CD14-positive monocyte (primary cell): ENCODE data around the gene PYROXD2. TPM values are rescaled to one million over a fixed set of nuclear protein-coding genes. Genes with fewer than 3 reads are reported as not detected.
A peak's percentile ranks its signal among the peaks of the same experiment; 100 is the strongest.

Experiments
- DNase-seq, 3 donors: peaks; one replicate each; pipeline ENCODE4 v3.0.0-alpha.2; 2011 to 2022
- H2AFZ ChIP-seq: 2 replicates; pipeline ENCODE4 v1.6.0; 2012; ENCODE audit warnings: mild to moderate bottlenecking, low read depth, low read length, inconsistent platforms; ENCODE audit not compliant: insufficient read depth, poor library complexity, severe bottlenecking
- H3K27ac ChIP-seq, 2 donors: 1 replicate in 1 of 2; 2 replicates in 1 of 2; pipeline ENCODE4 v1.5.1; 2012 to 2013; ENCODE audit warnings: low read length in 2 of 2, control low read depth in 1 of 2, inconsistent platforms in 1 of 2, low read depth in 1 of 2, mild to moderate bottlenecking in 1 of 2
- H3K27me3 ChIP-seq, 2 donors: one replicate each; pipeline versions ENCODE4 v1.6.0 to v1.6.1; 2011 to 2013; ENCODE audit warnings: low read length in 2 of 2; ENCODE audit not compliant: control insufficient read depth in 2 of 2, insufficient read depth in 2 of 2
- H3K36me3 ChIP-seq, 2 donors: replicated peaks in 1 of 2; 1 replicate in 1 of 2; 2 replicates in 1 of 2; pipeline versions ENCODE4 v1.5.1 to v1.6.1; 2012 to 2013; ENCODE audit warnings: low read length in 2 of 2, control low read depth in 1 of 2, inconsistent platforms in 1 of 2, mild to moderate bottlenecking in 1 of 2; ENCODE audit not compliant: insufficient read depth in 2 of 2, control insufficient read depth in 1 of 2
- H3K4me1 ChIP-seq, 2 donors: 1 replicate in 1 of 2; 2 replicates in 1 of 2; pipeline versions ENCODE4 v1.5.1 to v1.6.1; 2012 to 2013; ENCODE audit warnings: low read length in 2 of 2, control low read depth in 1 of 2, inconsistent platforms in 1 of 2, mild to moderate bottlenecking in 1 of 2, moderate library complexity in 1 of 2; ENCODE audit not compliant: insufficient read depth in 2 of 2, control insufficient read depth in 1 of 2
- H3K4me2 ChIP-seq: replicated peaks from 2 replicates; pipeline ENCODE3; 2012; ENCODE audit warnings: low read length, moderate library complexity, mild to moderate bottlenecking; ENCODE audit not compliant: poor library complexity, severe bottlenecking; ENCODE audit errors: extremely low read depth
- H3K4me3 ChIP-seq, 3 experiments: fragments of 200-600 bp in 1 of 3; sonication (generic) in 1 of 3; replicated peaks in 1 of 3; 1 replicate in 2 of 3; 2 replicates in 1 of 3; pipeline ENCODE4 v1.5.1; 2011 to 2013; ENCODE audit warnings: low read length in 3 of 3, mild to moderate bottlenecking in 3 of 3, control low read depth in 2 of 3, low read depth in 2 of 3, inconsistent platforms in 1 of 3, moderate library complexity in 1 of 3
- H3K79me2 ChIP-seq: 2 replicates; pipeline ENCODE4 v1.6.0; 2012; ENCODE audit warnings: mild to moderate bottlenecking, control low read depth, inconsistent platforms, low read length, moderate library complexity; ENCODE audit not compliant: insufficient read depth
- H3K9ac ChIP-seq: 2 replicates; pipeline ENCODE4 v1.6.0; 2017; ENCODE audit warnings: low read length, mild to moderate bottlenecking; ENCODE audit not compliant: insufficient read depth, poor library complexity, severe bottlenecking
- H3K9me3 ChIP-seq, 2 donors: replicated peaks in 1 of 2; 1 replicate in 1 of 2; 2 replicates in 1 of 2; pipeline versions ENCODE4 v1.5.1 to v1.6.1; 2012 to 2013; ENCODE audit warnings: low read length in 2 of 2, control low read depth in 1 of 2; ENCODE audit not compliant: control insufficient read depth in 1 of 2, insufficient read depth in 1 of 2
- H4K20me1 ChIP-seq: 2 replicates; pipeline ENCODE4 v1.6.0; 2012; ENCODE audit warnings: mild to moderate bottlenecking, low read length, control low read depth, moderate library complexity; ENCODE audit not compliant: insufficient read depth
- H3K27ac Mint-ChIP-seq, 7 donors: one replicate each; pipeline ENCODE4 v1.8.0; 2020; ENCODE audit warnings: mild to moderate bottlenecking in 7 of 7, mixed read lengths in 7 of 7, moderate library complexity in 6 of 7, inconsistent platforms in 2 of 7
- H3K27me3 Mint-ChIP-seq, 3 donors: one replicate each; pipeline ENCODE4 v1.8.0; 2021 to 2022; ENCODE audit warnings: low read depth in 3 of 3, mild to moderate bottlenecking in 3 of 3, mixed read lengths in 3 of 3, moderate library complexity in 3 of 3, inconsistent platforms in 1 of 3
- H3K36me3 Mint-ChIP-seq, 2 donors: one replicate each; pipeline ENCODE4 v1.8.0; 2020; ENCODE audit warnings: mixed read lengths in 2 of 2, inconsistent platforms in 1 of 2, mild to moderate bottlenecking in 1 of 2
- H3K4me1 Mint-ChIP-seq: one replicate; pipeline ENCODE4 v1.8.0; 2020; ENCODE audit warnings: mild to moderate bottlenecking, mixed read lengths
- H3K4me3 Mint-ChIP-seq, 2 donors: one replicate each; pipeline ENCODE4 v1.8.0; 2020; ENCODE audit warnings: mild to moderate bottlenecking in 2 of 2, mixed read lengths in 2 of 2, moderate library complexity in 1 of 2
- H3K9me3 Mint-ChIP-seq, 7 donors: one replicate each; pipeline ENCODE4 v1.8.0; 2020 to 2022; ENCODE audit warnings: mixed read lengths in 7 of 7, mild to moderate bottlenecking in 6 of 7, moderate library complexity in 6 of 7, inconsistent platforms in 2 of 7
- WGBS: methylation state at CpG from one replicate; pipeline ENCODE4 v1.1.5; 2013; ENCODE audit warnings: missing lambda C conversion rate; ENCODE audit not compliant: insufficient coverage; 5-methylcytosine and 5-hydroxymethylcytosine counted together
- intact Hi-C, 2 donors: fragments of 100-400 bp; cut with micrococcal nuclease; formaldehyde crosslinking; loops; one replicate each; pipeline versions ENCODE4 v1.15.0 to v1.15.1; 2023
- polyA plus RNA-seq, 3 donors: library from polyadenylated mRNA; depleted of rRNA in 1 of 3; unstranded in 2 of 3; stranded (reverse) in 1 of 3; fragments of 300-500 nt in 2 of 3; fragments of >200 nt in 1 of 3; fragmentation: Illumina TruSeq in 2 of 3; gene quantifications; 1 replicate in 2 of 3; 2 replicates in 1 of 3; pipeline ENCODE4 v1.2.3, GENCODE V29; 2012 to 2021
- TF ChIP-seq, protein P1 (sequence below): fragments of 200-600 bp; IDR thresholded peaks from one replicate; pipeline ENCODE4 v1.8.0; 2022; ENCODE audit warnings: antibody characterized with exemption, mild to moderate bottlenecking

The PYROXD2 gene
- polyA plus RNA-seq, 3 donors: 0.27 to 21.6 (median 1.00) TPM

DNA sequence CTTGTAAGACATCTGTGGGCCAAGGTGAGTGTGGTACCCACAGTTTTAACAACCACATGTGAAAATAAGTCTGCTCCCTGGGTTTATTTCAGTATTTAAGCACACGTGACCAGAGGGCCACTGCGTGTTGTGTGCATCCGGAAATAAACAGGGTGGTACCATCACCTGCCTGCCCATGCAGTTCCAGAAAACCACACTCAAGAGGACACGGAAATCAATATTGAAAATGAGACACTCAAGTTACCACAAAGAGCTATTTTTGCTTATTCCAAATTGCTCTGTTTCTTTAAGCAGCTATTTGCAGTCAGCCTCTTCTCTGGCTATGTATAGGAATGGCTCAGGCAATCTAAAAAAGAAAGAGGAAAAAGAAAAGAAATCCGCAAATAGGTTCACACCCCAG lies 75.2 kb downstream of the PYROXD2 start:
- TF ChIP-seq, protein P1, sequence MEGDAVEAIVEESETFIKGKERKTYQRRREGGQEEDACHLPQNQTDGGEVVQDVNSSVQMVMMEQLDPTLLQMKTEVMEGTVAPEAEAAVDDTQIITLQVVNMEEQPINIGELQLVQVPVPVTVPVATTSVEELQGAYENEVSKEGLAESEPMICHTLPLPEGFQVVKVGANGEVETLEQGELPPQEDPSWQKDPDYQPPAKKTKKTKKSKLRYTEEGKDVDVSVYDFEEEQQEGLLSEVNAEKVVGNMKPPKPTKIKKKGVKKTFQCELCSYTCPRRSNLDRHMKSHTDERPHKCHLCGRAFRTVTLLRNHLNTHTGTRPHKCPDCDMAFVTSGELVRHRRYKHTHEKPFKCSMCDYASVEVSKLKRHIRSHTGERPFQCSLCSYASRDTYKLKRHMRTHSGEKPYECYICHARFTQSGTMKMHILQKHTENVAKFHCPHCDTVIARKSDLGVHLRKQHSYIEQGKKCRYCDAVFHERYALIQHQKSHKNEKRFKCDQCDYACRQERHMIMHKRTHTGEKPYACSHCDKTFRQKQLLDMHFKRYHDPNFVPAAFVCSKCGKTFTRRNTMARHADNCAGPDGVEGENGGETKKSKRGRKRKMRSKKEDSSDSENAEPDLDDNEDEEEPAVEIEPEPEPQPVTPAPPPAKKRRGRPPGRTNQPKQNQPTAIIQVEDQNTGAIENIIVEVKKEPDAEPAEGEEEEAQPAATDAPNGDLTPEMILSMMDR: no peak
- no peaks in the 10 kb centered on the region for H3K36me3 ChIP-seq
- no peak overlapping the region for H2AFZ ChIP-seq
- H3K9ac ChIP-seq: no peak overlapping the region
- DNase-seq: no peak
- H3K79me2 ChIP-seq: no peaks in the 10 kb centered on the region
- no peak overlapping the region for H3K4me2 ChIP-seq
- Mint-ChIP-seq H3K27ac (peak overlapping the region in 1 of 7 donors; percentile 50), H3K27me3 (peaks cover 5 to 18% (median 9%) of the 10 kb centered on the region in 3 donors), H3K36me3 (no peaks in the 10 kb centered on the region), H3K4me1 (peaks cover 13% of the 10 kb centered on the region), H3K9me3 (no peaks in the 10 kb centered on the region), H3K4me3 (no peak overlapping the region)
- intact Hi-C loops: loop anchor here (10.0 kb wide), 2 partner anchors 75 to 165 kb away; partner anchors contain the start of gene LOXL4 (in 1 of the 2)
- H3K4me3 ChIP-seq: no peak overlapping the region
- no peaks in the 10 kb centered on the region for H3K27me3 ChIP-seq
- H3K9me3 ChIP-seq: no peaks in the 10 kb centered on the region
- H4K20me1 ChIP-seq: no peaks in the 10 kb centered on the region
- H3K27ac ChIP-seq: no peak overlapping the region
- H3K4me1 ChIP-seq: peaks cover 4 to 5% of the 10 kb centered on the region in 2 donors
- 86% methylated on average over 4 of the region's 5 CpGs for WGBS

DNA sequence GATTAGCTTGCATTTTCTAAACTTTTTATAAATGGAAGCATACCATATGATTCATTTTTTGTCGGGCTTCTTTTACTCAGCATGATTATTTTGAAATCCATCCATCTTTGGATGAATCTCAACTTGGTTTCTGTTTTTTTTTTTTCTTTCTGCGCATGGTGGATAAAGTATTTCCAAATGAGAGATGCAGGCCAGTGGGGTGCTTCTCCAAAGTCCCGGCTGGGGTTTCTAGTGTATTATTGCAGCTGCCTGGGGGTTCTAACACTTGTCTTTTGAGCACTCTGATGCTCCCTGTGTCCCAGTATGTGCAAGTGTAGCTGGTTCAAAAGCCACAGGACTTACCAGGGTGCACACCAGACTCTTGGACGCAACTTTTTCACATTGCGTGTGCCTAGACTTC lies 76.1 kb downstream of the PYROXD2 start:
- Histone ChIP-seq H3K27ac (no peak overlapping the region), H2AFZ (no peak overlapping the region), H3K4me1 (no peaks in the 10 kb centered on the region), H3K4me2 (no peak overlapping the region), H3K36me3 (no peaks in the 10 kb centered on the region), H3K4me3 (no peak overlapping the region), H3K9ac (no peak overlapping the region), H3K9me3 (no peaks in the 10 kb centered on the region), H3K79me2 (no peaks in the 10 kb centered on the region), H3K27me3 (no peaks in the 10 kb centered on the region), H4K20me1 (no peaks in the 10 kb centered on the region)
- no peak for DNase-seq
- Mint-ChIP-seq H3K4me3 (no peak overlapping the region), H3K27ac (no peak overlapping the region), H3K36me3 (no peaks in the 10 kb centered on the region), H3K4me1 (peaks cover 8% of the 10 kb centered on the region), H3K27me3 (peaks cover 4 to 19% (median 5%) of the 10 kb centered on the region in 3 donors), H3K9me3 (no peaks in the 10 kb centered on the region)
- intact Hi-C loops: loop anchor here (10.0 kb wide), 2 partner anchors 74 to 164 kb away; partner anchors contain the start of gene LOXL4 (in 1 of the 2)
- WGBS: no CpG with 5 or more reads among the region's 5 CpGs
- TF ChIP-seq, protein P1: no peak
